K562 (cell line): Measurements from ENCODE around the gene PGAM2. TPM values are rescaled to one million over a fixed set of nuclear protein-coding genes. Genes with fewer than 3 reads are reported as not detected.

ENCODE experiments used
- ATAC-seq: fragments of 200-7000 bp; cut with Tn5 transposase; 3 replicates; pipeline ENCODE4 v1.9.1; 2020; ENCODE audit warnings: moderate library complexity
- BruUV-seq: library from RNA; stranded (reverse); fragments of 400-500 nt; replicated peaks from 2 replicates; lab custom pipeline; 2021; lab: Mats Ljungman, UMichigan
- CTCF ChIA-PET: fragments of 300-600 bp; formaldehyde crosslinking; extraction: SDS; loops from one replicate; lab custom pipeline; 2021; ENCODE audit warnings: low intra/inter-chr PET ratio; lab: Yijun Ruan, JAX
- POLR2A ChIA-PET: fragments of 300-600, 350-650 bp; sonication (Branson Sonifier 250); formaldehyde crosslinking; extraction: SDS; loops from one replicate; lab custom pipeline; 2021; ENCODE audit warnings: antibody characterized with exemption, inconsistent platforms; lab: Yijun Ruan, JAX
- DNase-seq, 4 experiments: peaks; one replicate each; pipeline versions ENCODE4 v3.0.0 to v3.0.0-alpha.2; 2011 to 2018; ENCODE audit warnings: low spot score in 3 of 4, mixed read lengths in 3 of 4; ENCODE audit errors: extremely low read depth in 1 of 4
- FAIRE-seq: peaks from 2 replicates; lab custom pipeline; 2011; peaks lifted over from hg19 to GRCh38; lab: Jason Lieb, UNC
- H2AFZ ChIP-seq: 2 replicates; pipeline ENCODE4 v1.6.0; 2011; ENCODE audit warnings: low read depth, low read length, control low read depth, inconsistent platforms
- H3K27ac ChIP-seq: fragments of 200-600 bp; 3 replicates; pipeline ENCODE4 v1.8.0; 2011; ENCODE audit warnings: low read depth, mild to moderate bottlenecking, control low read depth, inconsistent platforms, low read length, moderate library complexity, mixed read lengths; ENCODE audit errors: extremely low read depth
- H3K27me3 ChIP-seq, 2 experiments: fragments of 300-600 bp in 1 of 2; 2 replicates in 1 of 2; 3 replicates in 1 of 2; pipeline versions ENCODE4 v1.6.0 to v1.8.0; 2011; ENCODE audit warnings: inconsistent platforms in 2 of 2, low read length in 2 of 2, mild to moderate bottlenecking in 1 of 2, mixed read lengths in 1 of 2, moderate library complexity in 1 of 2; ENCODE audit not compliant: control insufficient read depth in 2 of 2, insufficient read depth in 2 of 2
- H3K36me3 ChIP-seq: fragments of 300-600 bp; 3 replicates; pipeline ENCODE4 v1.8.0; 2011; ENCODE audit warnings: mild to moderate bottlenecking, low read length, inconsistent platforms; ENCODE audit not compliant: control insufficient read depth, insufficient read depth
- H3K4me1 ChIP-seq, 2 experiments: fragments of 200-600 bp in 1 of 2; replicated peaks in 1 of 2; 2 replicates in 1 of 2; 3 replicates in 1 of 2; pipeline versions ENCODE4 v1.5.1 to v1.8.0; 2011; ENCODE audit warnings: inconsistent platforms in 2 of 2, low read length in 2 of 2, mild to moderate bottlenecking in 1 of 2, mixed read lengths in 1 of 2, moderate library complexity in 1 of 2; ENCODE audit not compliant: control insufficient read depth in 2 of 2, insufficient read depth in 2 of 2
- H3K4me2 ChIP-seq: 2 replicates; pipeline ENCODE4 v1.6.1; 2011; ENCODE audit warnings: low read length, control low read depth, inconsistent platforms, mixed read lengths; ENCODE audit not compliant: insufficient read depth
- H3K4me3 ChIP-seq: fragments of 200-600 bp; sonication (generic), shearing (Covaris generic); 2 replicates; pipeline ENCODE4 v1.5.1; 2016; ENCODE audit warnings: control low read depth, inconsistent platforms
- H3K79me2 ChIP-seq: fragments of 200-600 bp; 3 replicates; pipeline ENCODE4 v1.8.0; 2011; ENCODE audit warnings: low read length, inconsistent platforms; ENCODE audit not compliant: control insufficient read depth, insufficient read depth
- H3K9ac ChIP-seq, 2 experiments: 2 replicates each; pipeline versions ENCODE4 v1.6.0 to v1.6.1; 2011; ENCODE audit warnings: low read depth in 2 of 2, low read length in 2 of 2, control low read depth in 1 of 2, inconsistent platforms in 1 of 2, mild to moderate bottlenecking in 1 of 2, mixed read lengths in 1 of 2; ENCODE audit not compliant: insufficient read depth in 1 of 2
- H3K9me1 ChIP-seq: one replicate; pipeline ENCODE4 v1.6.0; 2011; ENCODE audit warnings: inconsistent platforms, mild to moderate bottlenecking, low read length, moderate library complexity; ENCODE audit not compliant: control insufficient read depth, insufficient read depth
- H3K9me3 ChIP-seq: replicated peaks from 2 replicates; pipeline ENCODE4 v1.5.1; 2011; ENCODE audit warnings: low read depth, low read length, inconsistent platforms; ENCODE audit not compliant: control insufficient read depth, insufficient read depth
- H4K20me1 ChIP-seq: replicated peaks from 2 replicates; pipeline ENCODE4 v1.6.1; 2011; ENCODE audit warnings: low read length, inconsistent platforms, mixed read lengths; ENCODE audit not compliant: control insufficient read depth, insufficient read depth
- BRD9 ChIP-seq: fragments of 450-650 bp; IDR thresholded peaks from 2 replicates; pipeline ENCODE4 v1.6.1; 2018; ENCODE audit warnings: low read depth; ENCODE audit not compliant: partially characterized antibody
- CHD1 ChIP-seq: fragments of 200-600 bp; sonication (generic); IDR thresholded peaks from one replicate; pipeline ENCODE4 v1.6.1; 2012; ENCODE audit warnings: mild to moderate bottlenecking, moderate library complexity, low read length, inconsistent platforms
- CTBP1 ChIP-seq: fragments of 450-650 bp; IDR thresholded peaks from 2 replicates; pipeline ENCODE4 v1.6.1; 2016; ENCODE audit warnings: borderline replicate concordance
- GTF2F1 ChIP-seq: IDR thresholded peaks from 2 replicates; pipeline ENCODE4 v1.6.1; 2011; ENCODE audit warnings: low read depth, low read length, improper control_type of control experiment
- HBP1 ChIP-seq: fragments of 450-650 bp; formaldehyde crosslinking; IDR thresholded peaks from 2 replicates; pipeline ENCODE4 v1.4.0; 2022; ENCODE audit warnings: missing genetic modification characterization
- HDAC3 ChIP-seq: fragments of 450-650 bp; IDR thresholded peaks from 2 replicates; pipeline ENCODE4 v1.6.1; 2018; ENCODE audit warnings: borderline replicate concordance, mild to moderate bottlenecking, moderate library complexity; ENCODE audit not compliant: partially characterized antibody
- SMAD3 ChIP-seq: fragments of 450-650 bp; formaldehyde crosslinking; conservative IDR thresholded peaks from 2 replicates; pipeline ENCODE4 v1.4.0; 2020; ENCODE audit warnings: mild to moderate bottlenecking
- TSC22D4 ChIP-seq: fragments of 450-650 bp; IDR thresholded peaks from 2 replicates; pipeline ENCODE4 v1.6.1; 2016; ENCODE audit warnings: missing genetic modification characterization, missing biosample characterization, control low read depth
- VEZF1 ChIP-seq: fragments of 200-800 bp; sonication (Bioruptor generic); IDR thresholded peaks from 2 replicates; pipeline ENCODE4 v1.6.1; 2017; ENCODE audit warnings: missing genetic modification characterization, missing compliant biosample characterization
- ZKSCAN1 ChIP-seq: fragments of 150-350 bp; IDR thresholded peaks from 2 replicates; pipeline ENCODE4 v1.6.1; 2016; ENCODE audit warnings: low read depth, low read length
- ZNF12 ChIP-seq: sonication (generic); formaldehyde crosslinking; IDR thresholded peaks from 2 replicates; pipeline ENCODE4 v1.4.0; 2020; ENCODE audit warnings: mild to moderate bottlenecking, missing genetic modification reagents
- ZNF134 ChIP-seq: fragments of 250-450 bp; sonication (Bioruptor Pico); conservative IDR thresholded peaks from 2 replicates; pipeline ENCODE4 v1.4.0; 2020
- ZNF316 ChIP-seq: fragments of 450-650 bp; IDR thresholded peaks from 2 replicates; pipeline ENCODE4 v1.6.1; 2016
- WGBS: fragments of 100-300 bp; shearing (Covaris generic); methylation state at CpG from one replicate; pipeline ENCODE4 v1.1.6; 2016; ENCODE audit warnings: low coverage, mixed read lengths; ENCODE audit not compliant: insufficient coverage; ENCODE audit errors: missing lambda C conversion rate; 5-methylcytosine and 5-hydroxymethylcytosine counted together
- in situ Hi-C: fragments of 300-500 bp; cut with MboI; formaldehyde crosslinking; loops from 4 replicates; pipeline ENCODE4 v1.15.0; 2018; ENCODE audit warnings: inconsistent platforms, mixed read lengths
- intact Hi-C: fragments of 100-400 bp; cut with micrococcal nuclease; formaldehyde crosslinking; loops from 2 replicates; pipeline ENCODE4 v1.14.2; 2022
- polyA plus RNA-seq, 8 experiments: library from polyadenylated mRNA; depleted of rRNA in 4 of 8; stranded (reverse) in 5 of 8; unstranded in 3 of 8; fragments of >200 nt; fragmentation: Nextera tagmentation in 2 of 8; fragmentation: Illumina TruSeq in 1 of 8; extraction: Ambion mirVana in 2 of 8; extraction: Trizol in 1 of 8; gene quantifications; 2 replicates each; pipeline versions ENCODE4 v1.2.1 to v1.2.3, GENCODE V29; 2011 to 2014; ENCODE audit warnings: inconsistent platforms in 1 of 8, missing spikeins in 1 of 8
- total RNA-seq, 7 experiments: library from RNA; depleted of rRNA in 6 of 7; stranded (reverse); fragments of >200 nt in 6 of 7; fragmentation: Illumina TruSeq in 2 of 7; extraction: Trizol in 2 of 7; gene quantifications; 2 replicates each; pipeline versions ENCODE4 v1.2.1 to v1.2.3, GENCODE V29; 2011 to 2021; ENCODE audit warnings: low replicate concordance in 1 of 7
- TF ChIP-seq, protein P1 (sequence below), 2 experiments: IDR thresholded peaks; 2 replicates each; pipeline ENCODE4 v1.6.1; 2012; ENCODE audit warnings: improper control_type of control experiment in 2 of 2, low read depth in 2 of 2, low read length in 2 of 2, borderline replicate concordance in 1 of 2
- TF ChIP-seq, protein P2 (sequence below): sonication (generic); formaldehyde crosslinking; IDR thresholded peaks from 2 replicates; pipeline ENCODE4 v1.8.0; 2022; ENCODE audit warnings: mild to moderate bottlenecking, low read depth, missing genetic modification reagents

PGAM2 gene
- total and polyA plus RNA-seq, 9 of the 15 experiments (the other 6 are each of a cell fraction or from before 2014, with no cell fraction given): not detected

DNA sequence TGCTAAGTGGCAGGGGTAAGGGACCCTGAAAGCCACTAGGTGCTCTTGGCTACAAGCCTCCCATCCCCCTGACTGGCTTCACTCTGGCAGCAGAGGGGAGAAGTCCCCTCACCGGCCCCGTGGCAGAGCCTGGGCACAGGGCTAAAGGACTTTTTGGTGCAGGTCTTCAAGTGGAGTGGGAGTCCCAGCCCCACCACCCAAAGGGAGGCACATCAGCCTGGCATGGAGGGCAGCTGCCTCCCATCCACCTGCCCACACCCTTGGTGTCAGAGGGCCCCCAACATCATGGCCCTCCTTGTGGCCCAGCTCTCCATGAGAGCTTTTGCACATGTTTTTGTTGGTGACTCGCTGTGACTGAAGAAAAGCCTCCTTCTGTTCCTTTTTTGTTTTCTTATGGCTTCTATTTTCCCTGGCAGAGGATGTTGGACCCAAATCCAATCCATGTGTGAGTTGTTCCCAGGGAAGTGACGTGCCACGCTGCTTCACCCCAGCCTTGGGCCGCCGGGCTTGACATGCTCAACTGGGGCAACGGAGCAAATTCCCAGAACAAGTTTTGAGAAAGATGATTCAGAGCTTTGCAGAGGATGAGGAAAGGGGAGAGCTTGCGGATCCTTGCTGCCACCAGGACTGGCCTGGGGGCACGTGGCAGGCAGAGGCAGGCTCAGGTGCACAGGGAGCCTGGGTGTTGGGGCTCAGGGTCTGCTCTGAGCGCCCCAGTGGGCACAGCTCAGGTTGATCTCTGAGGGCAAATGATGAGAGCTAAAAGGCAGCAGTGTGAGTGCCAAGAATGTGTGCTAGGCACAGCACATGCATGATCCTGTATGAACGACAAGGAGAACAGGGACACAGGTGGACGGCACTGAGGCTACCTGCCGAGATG is 36.8 kb upstream of the PGAM2 start:
- Histone ChIP-seq H3K4me2 (no peak overlapping the region), H3K9ac (peak overlapping the region in 1 of 2 experiments; percentile 35; a peak in 2 of 4 replicates), H3K9me1 (no peaks in the 10 kb centered on the region), H3K4me1 (peaks cover 0 to 31% of the 10 kb centered on the region in 2 experiments; a peak in 4 of 5 replicates), H3K79me2 (no peaks in the 10 kb centered on the region), H3K4me3 (no peak overlapping the region), H4K20me1 (0 out of 2 replicates have a peak, but pooled peaks cover 4% of the 10 kb centered on the region), H2AFZ (no peak overlapping the region), H3K36me3 (no peaks in the 10 kb centered on the region), H3K27ac (no peak overlapping the region), H3K27me3 (peaks cover 17 to 33% of the 10 kb centered on the region in 2 experiments; a peak in 4 of 5 replicates), H3K9me3 (no peaks in the 10 kb centered on the region)
- intact Hi-C loops: no loop called here
- no TSS peak for BruUV-seq
- CTCF ChIA-PET: no interaction called here
- ATAC-seq (no peak), FAIRE-seq (no peak), DNase-seq (no peak)
- 21% methylated on average over 14 of the region's 14 CpGs for WGBS
- POLR2A ChIA-PET: interaction anchor here (0.6 to 1.0 kb wide), 5 partner anchors 9 to 103 kb away, joined by 3 to 4 read pairs (median 3); no protein-coding TSS in a partner anchor
- in situ Hi-C loops: no loop called here
- TF ChIP-seq CHD1 (no peak), TSC22D4 (tag) (no peak), ZNF134 (CRISPR knock-in tag) (no peak), CTBP1 (no peak), ZKSCAN1 (no peak), BRD9 (no peak), ZNF316 (no peak), VEZF1 (no peak), HDAC3 (no peak), HBP1 (CRISPR knock-in tag) (no peak), SMAD3 (no peak), ZNF12 (CRISPR knock-in tag) (no peak), GTF2F1 (no peak)
- TF ChIP-seq, protein P1, sequence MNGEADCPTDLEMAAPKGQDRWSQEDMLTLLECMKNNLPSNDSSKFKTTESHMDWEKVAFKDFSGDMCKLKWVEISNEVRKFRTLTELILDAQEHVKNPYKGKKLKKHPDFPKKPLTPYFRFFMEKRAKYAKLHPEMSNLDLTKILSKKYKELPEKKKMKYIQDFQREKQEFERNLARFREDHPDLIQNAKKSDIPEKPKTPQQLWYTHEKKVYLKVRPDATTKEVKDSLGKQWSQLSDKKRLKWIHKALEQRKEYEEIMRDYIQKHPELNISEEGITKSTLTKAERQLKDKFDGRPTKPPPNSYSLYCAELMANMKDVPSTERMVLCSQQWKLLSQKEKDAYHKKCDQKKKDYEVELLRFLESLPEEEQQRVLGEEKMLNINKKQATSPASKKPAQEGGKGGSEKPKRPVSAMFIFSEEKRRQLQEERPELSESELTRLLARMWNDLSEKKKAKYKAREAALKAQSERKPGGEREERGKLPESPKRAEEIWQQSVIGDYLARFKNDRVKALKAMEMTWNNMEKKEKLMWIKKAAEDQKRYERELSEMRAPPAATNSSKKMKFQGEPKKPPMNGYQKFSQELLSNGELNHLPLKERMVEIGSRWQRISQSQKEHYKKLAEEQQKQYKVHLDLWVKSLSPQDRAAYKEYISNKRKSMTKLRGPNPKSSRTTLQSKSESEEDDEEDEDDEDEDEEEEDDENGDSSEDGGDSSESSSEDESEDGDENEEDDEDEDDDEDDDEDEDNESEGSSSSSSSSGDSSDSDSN (IDR thresholded peaks at IDR 0.05; ENCODE audit: borderline replicate concordance in 1 of 2, low read depth in 2 of 2, low read length in 2 of 2): no peak
- TF ChIP-seq, protein P2, sequence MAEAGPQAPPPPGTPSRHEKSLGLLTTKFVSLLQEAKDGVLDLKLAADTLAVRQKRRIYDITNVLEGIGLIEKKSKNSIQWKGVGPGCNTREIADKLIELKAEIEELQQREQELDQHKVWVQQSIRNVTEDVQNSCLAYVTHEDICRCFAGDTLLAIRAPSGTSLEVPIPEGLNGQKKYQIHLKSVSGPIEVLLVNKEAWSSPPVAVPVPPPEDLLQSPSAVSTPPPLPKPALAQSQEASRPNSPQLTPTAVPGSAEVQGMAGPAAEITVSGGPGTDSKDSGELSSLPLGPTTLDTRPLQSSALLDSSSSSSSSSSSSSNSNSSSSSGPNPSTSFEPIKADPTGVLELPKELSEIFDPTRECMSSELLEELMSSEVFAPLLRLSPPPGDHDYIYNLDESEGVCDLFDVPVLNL (CRISPR knock-in tag): no peak
